T-cell (primary cell): ENCODE results near the gene GRIN3B. TPM values are rescaled to one million over a fixed set of nuclear protein-coding genes. Genes with fewer than 3 reads are reported as not detected.
A peak's percentile ranks its signal among the peaks of the same experiment; 100 is the strongest.

Source experiments
- ATAC-seq, 4 experiments: fragments of 200-7000 bp in 3 of 4; fragments of 150-1000 bp in 1 of 4; cut with Tn5 transposase; replicated peaks in 1 of 4; 1 replicate in 3 of 4; 2 replicates in 1 of 4; pipeline ENCODE4 v1.10.0; 2021; ENCODE audit warnings: moderate library complexity in 3 of 4, mild to moderate bottlenecking in 2 of 4, moderate number of reproducible peaks in 1 of 4
- CTCF ChIA-PET, 2 donors: fragments of 300-600 bp; sonication (Branson Sonifier 250); formaldehyde crosslinking; loops; one replicate each; lab custom pipeline; 2022; ENCODE audit warnings: antibody characterized with exemption in 2 of 2; lab: Charles Lee
- POLR2A ChIA-PET, 2 donors: fragments of 300-600 bp; sonication (Branson Sonifier 250); formaldehyde crosslinking; loops; one replicate each; lab custom pipeline; 2022; ENCODE audit warnings: antibody characterized with exemption in 2 of 2; lab: Charles Lee
- DNase-seq, 35 experiments: peaks; one replicate each; pipeline versions ENCODE4 v3.0.0 to v3.0.0-alpha.2; 2013 to 2023
- H3K27ac ChIP-seq: one replicate; pipeline ENCODE4 v1.5.1; 2013; ENCODE audit warnings: low read length
- H3K27me3 ChIP-seq, 2 experiments: replicated peaks in 1 of 2; 1 replicate in 1 of 2; 2 replicates in 1 of 2; pipeline versions ENCODE4 v1.6.1 to v1.7.0; 2013; ENCODE audit warnings: low read length in 1 of 2, mixed read lengths in 1 of 2; ENCODE audit not compliant: control insufficient read depth in 2 of 2, insufficient read depth in 2 of 2; ENCODE audit errors: extremely low read depth in 1 of 2
- H3K36me3 ChIP-seq, 2 donors: 1 replicate in 1 of 2; 2 replicates in 1 of 2; pipeline versions ENCODE4 v1.6.1 to v1.7.0; 2013; ENCODE audit warnings: low read length in 1 of 2; ENCODE audit not compliant: control insufficient read depth in 2 of 2, insufficient read depth in 1 of 2; ENCODE audit errors: extremely low read depth in 1 of 2
- H3K4me1 ChIP-seq, 2 experiments: 1 replicate in 1 of 2; 2 replicates in 1 of 2; pipeline versions ENCODE4 v1.6.1 to v1.7.0; 2013; ENCODE audit warnings: low read length in 2 of 2, mixed read lengths in 1 of 2; ENCODE audit not compliant: insufficient read depth in 2 of 2, control insufficient read depth in 1 of 2; ENCODE audit errors: extremely low read depth in 1 of 2
- H3K4me3 ChIP-seq, 2 donors: 1 replicate in 1 of 2; 2 replicates in 1 of 2; pipeline versions ENCODE4 v1.5.1 to v1.7.0; 2013; ENCODE audit warnings: mild to moderate bottlenecking in 2 of 2, low read length in 1 of 2, moderate library complexity in 1 of 2; ENCODE audit not compliant: control insufficient read depth in 1 of 2; ENCODE audit errors: extremely low read depth in 1 of 2
- H3K9me3 ChIP-seq: 2 replicates; pipeline ENCODE4 v1.7.0; 2013
- H3K27ac Mint-ChIP-seq, 2 donors: one replicate each; pipeline ENCODE4 v1.8.0; 2020 to 2021; ENCODE audit warnings: mild to moderate bottlenecking in 2 of 2, mixed read lengths in 2 of 2
- H3K27me3 Mint-ChIP-seq, 2 donors: one replicate each; pipeline ENCODE4 v1.8.0; 2021 to 2022; ENCODE audit warnings: mixed read lengths in 2 of 2
- H3K36me3 Mint-ChIP-seq: one replicate; pipeline ENCODE4 v1.8.0; 2021; ENCODE audit warnings: mixed read lengths
- H3K4me1 Mint-ChIP-seq, 3 donors: one replicate each; pipeline ENCODE4 v1.8.0; 2020 to 2022; ENCODE audit warnings: mixed read lengths in 3 of 3, mild to moderate bottlenecking in 1 of 3
- H3K4me3 Mint-ChIP-seq, 3 donors: one replicate each; pipeline ENCODE4 v1.8.0; 2020 to 2022; ENCODE audit warnings: mild to moderate bottlenecking in 3 of 3, mixed read lengths in 3 of 3, moderate library complexity in 3 of 3
- H3K9me3 Mint-ChIP-seq, 3 donors: one replicate each; pipeline ENCODE4 v1.8.0; 2020 to 2022; ENCODE audit warnings: mixed read lengths in 3 of 3
- WGBS: methylation state at CpG from one replicate; pipeline ENCODE4 v1.1.5; 2013; ENCODE audit warnings: missing lambda C conversion rate; ENCODE audit not compliant: insufficient coverage; 5-methylcytosine and 5-hydroxymethylcytosine counted together
- total RNA-seq, 35 experiments: library from RNA in 6 of 35; stranded (reverse) in 6 of 35; fragments of 120-200 nt in 1 of 35; gene quantifications; one replicate each; pipeline versions ENCODE4 v1.2.1 to v1.2.4 and lab custom pipeline; 2013 to 2026

The GRIN3B gene
- total RNA-seq, 5 donors from 2014 or later (not counting 1 experiment from before 2014, with no cell fraction given): 0.07 to 0.44 (median 0.09) TPM; not detected in 2

- Mint-ChIP-seq H3K4me1 (peaks cover 26 to 40% (median 26%) of the 10 kb centered on the region in 3 donors), H3K4me3 (peak within 1 kb of the TSS; percentile 95 to 97 (median 96)), H3K36me3 (peaks cover 7% of the 10 kb centered on the region), H3K27ac (peak within 1 kb of the TSS; percentile 92 to 96), H3K27me3 (peaks cover 0 to 1% of the 10 kb centered on the region in 2 donors), H3K9me3 (no peaks in the 10 kb centered on the region)
- H3K4me3 ChIP-seq: peak within 1 kb of the TSS; percentile 98 to 100
- ChIA-PET CTCF (interaction anchor here (0.6 kb wide), 2 partner anchors 14 to 31 kb away, joined by 4 to 7 read pairs; partner anchors contain the start of gene ABCA7 (in 1 of the 2)), POLR2A (interaction anchor here in 1 of 2 donors (0.5 kb wide), 1 partner anchor 14 kb away, joined by 3 read pairs; the partner anchor contains the start of gene ABCA7)
- H3K36me3 ChIP-seq: peaks cover 0 to 12% of the 10 kb centered on the region in 2 donors
- peak in 17 of 35 experiments; percentile 21 to 79 (median 52) for DNase-seq
- WGBS: 2% methylated on average over 60 of the region's 63 CpGs
- peak within 1 kb of the TSS; percentile 67 for H3K27ac ChIP-seq
- H3K4me1 ChIP-seq: peaks cover 16 to 57% of the 10 kb centered on the region in 2 experiments
- no peaks in the 10 kb centered on the region for H3K27me3 ChIP-seq
- peak; percentile 28 to 51 (median 45) for ATAC-seq
- H3K9me3 ChIP-seq: no peaks in the 10 kb centered on the region
These were observed 26.0 kb downstream of the GRIN3B start, which contains the start of gene CNN2 for GRCh38 chr19:1025960-1026782. CNN2 (plus strand) TSS chr19:1026608; CDS start chr19:1026662, 54 bp downstream.

- Mint-ChIP-seq H3K4me1 (peaks cover 18 to 33% (median 19%) of the 10 kb centered on the region in 3 donors), H3K27me3 (no peaks in the 10 kb centered on the region), H3K9me3 (no peaks in the 10 kb centered on the region), H3K36me3 (peaks cover 7% of the 10 kb centered on the region), H3K27ac (peak overlapping the region; percentile 92 to 96), H3K4me3 (peak overlapping the region; percentile 95 to 97 (median 96))
- Histone ChIP-seq H3K4me3 (peak overlapping the region; percentile 98 to 100), H3K4me1 (peaks cover 16 to 57% of the 10 kb centered on the region in 2 experiments), H3K27ac (peak overlapping the region; percentile 67), H3K9me3 (no peaks in the 10 kb centered on the region), H3K36me3 (peaks cover 0 to 20% of the 10 kb centered on the region in 2 donors), H3K27me3 (no peaks in the 10 kb centered on the region)
- ChIA-PET POLR2A (interaction anchor here (0.6 to 0.8 kb wide), 3 partner anchors 13 to 87 kb away, joined by 3 to 10 read pairs (median 3); partner anchors contain the start of gene ABCA7 (in 1 of the 2)), CTCF (interaction anchor here (0.6 kb wide), 2 partner anchors 13 to 1573 kb away, joined by 3 to 4 read pairs; partner anchors contain the start of gene ABCA7 (in 1 of the 2))
- ATAC-seq (peak in 1 of 4 experiments; percentile 8), DNase-seq (peak in 9 of 35 experiments; percentile 28 to 59 (median 37))
- 0% methylated on average over 5 of the region's 36 CpGs for WGBS
These were observed 26.8 kb downstream of the GRIN3B start for GRCh38 chr19:1026783-1027649.

GRCh38 chr19:1027650-1028061 lies 27.4 kb downstream of the GRIN3B start:
- Mint-ChIP-seq H3K27ac (peak overlapping the region; percentile 89 to 96), H3K4me3 (peak overlapping the region; percentile 95 to 97 (median 96)), H3K4me1 (peaks cover 25 to 38% (median 25%) of the 10 kb centered on the region in 3 donors), H3K9me3 (no peaks in the 10 kb centered on the region), H3K36me3 (peaks cover 13% of the 10 kb centered on the region), H3K27me3 (no peaks in the 10 kb centered on the region)
- ChIA-PET CTCF (interaction anchor here (0.6 kb wide), 2 partner anchors 214 to 1572 kb away, joined by 3 to 4 read pairs; partner anchors contain the start of gene ATP5F1D (in 1 of the 2)), POLR2A (interaction anchor here (0.6 to 0.8 kb wide), 3 partner anchors 12 to 86 kb away, joined by 3 to 10 read pairs (median 3); partner anchors contain the start of gene ABCA7 (in 1 of the 2))
- peak overlapping the region; percentile 98 to 100 for H3K4me3 ChIP-seq
- peaks cover 6 to 26% of the 10 kb centered on the region in 2 donors for H3K36me3 ChIP-seq
- peak overlapping the region; percentile 67 for H3K27ac ChIP-seq
- ATAC-seq: peak in 3 of 4 experiments; percentile 21 to 22 (median 22)
- no peaks in the 10 kb centered on the region for H3K9me3 ChIP-seq
- DNase-seq: peak in 4 of 35 experiments; percentile 24 to 48 (median 30)
- no peaks in the 10 kb centered on the region for H3K27me3 ChIP-seq
- 0% methylated on average over 7 of the region's 16 CpGs for WGBS
- peaks cover 20 to 57% of the 10 kb centered on the region in 2 experiments for H3K4me1 ChIP-seq

DNA sequence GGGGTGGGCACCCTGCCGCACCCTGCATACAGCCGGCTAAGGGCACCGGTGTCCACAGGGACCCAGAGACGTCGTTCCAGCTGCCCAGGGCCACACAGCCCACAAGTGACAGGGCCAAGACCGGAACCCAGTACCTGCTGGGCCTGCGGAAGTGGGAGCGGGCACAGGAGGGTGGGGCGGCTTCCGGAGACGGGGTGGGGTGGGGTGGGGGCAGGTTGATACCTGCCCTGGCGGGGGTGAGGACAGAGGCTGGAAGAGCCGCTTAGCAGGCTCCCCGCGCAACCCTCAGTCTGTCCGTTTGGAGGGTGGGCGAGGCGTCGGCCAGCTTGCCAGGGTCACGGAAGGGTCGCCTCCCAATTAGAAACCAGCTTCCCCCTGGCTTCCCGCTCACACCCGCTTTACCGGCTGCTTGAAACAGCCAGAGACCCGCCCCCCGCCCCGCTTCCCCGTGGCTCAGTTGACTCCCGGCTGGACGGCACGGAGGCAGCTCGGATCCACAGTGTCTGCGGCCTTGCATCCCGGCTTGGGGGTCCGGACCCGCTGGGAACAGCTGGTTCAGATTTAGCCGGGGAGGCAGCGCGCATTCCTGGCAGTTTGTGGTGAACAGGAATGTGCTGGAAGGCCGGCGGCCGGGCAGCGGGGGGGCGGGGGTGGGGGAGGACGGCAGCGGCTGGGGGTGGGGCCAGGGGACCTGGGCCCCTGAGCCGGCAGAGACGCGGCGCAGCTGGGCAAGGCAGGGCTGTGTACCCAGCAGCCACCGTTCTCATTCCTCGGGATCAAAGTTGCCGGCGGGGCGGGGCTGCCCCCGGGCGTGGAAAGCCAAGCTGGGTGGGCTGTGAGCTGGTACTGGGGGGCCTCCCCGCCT lies 28.1 kb downstream of the GRIN3B start:
- peak in 34 of 35 experiments; percentile 41 to 78 (median 62) for DNase-seq
- Mint-ChIP-seq H3K4me1 (peaks cover 31 to 42% (median 31%) of the 10 kb centered on the region in 3 donors), H3K36me3 (peaks cover 13% of the 10 kb centered on the region), H3K4me3 (peak overlapping the region; percentile 95 to 97 (median 96)), H3K27me3 (no peaks in the 10 kb centered on the region), H3K27ac (peak overlapping the region; percentile 89 to 93), H3K9me3 (no peaks in the 10 kb centered on the region)
- peak; percentile 25 to 63 (median 56) for ATAC-seq
- under 1% methylated on average over 25 of the region's 58 CpGs for WGBS
- Histone ChIP-seq H3K9me3 (no peaks in the 10 kb centered on the region), H3K27ac (peak overlapping the region; percentile 72), H3K4me1 (peaks cover 20 to 63% of the 10 kb centered on the region in 2 experiments), H3K4me3 (peak overlapping the region; percentile 98 to 100), H3K36me3 (peaks cover 6 to 32% of the 10 kb centered on the region in 2 donors), H3K27me3 (no peaks in the 10 kb centered on the region)
- CTCF ChIA-PET: interaction anchor here in 1 of 2 donors (0.6 kb wide), 1 partner anchor 213 kb away, joined by 4 read pairs; the partner anchor contains the start of gene ATP5F1D
- POLR2A ChIA-PET: interaction anchor here (0.6 to 1.2 kb wide), 6 partner anchors 8 to 85 kb away, joined by 3 to 10 read pairs (median 3); partner anchors contain the start of gene ABCA7 (in 1 of the 2)

GRCh38 chr19:1032264-1032867 lies 32.1 kb downstream of the GRIN3B start:
- ATAC-seq (no peak), DNase-seq (no peak)
- Mint-ChIP-seq H3K27ac (peak overlapping the region; percentile 36 to 89), H3K9me3 (no peaks in the 10 kb centered on the region), H3K36me3 (peaks cover 16% of the 10 kb centered on the region), H3K4me3 (peak overlapping the region in 1 of 3 donors; percentile 67), H3K27me3 (no peaks in the 10 kb centered on the region), H3K4me1 (peaks cover 46 to 57% (median 49%) of the 10 kb centered on the region in 3 donors)
- no peak overlapping the region for H3K4me3 ChIP-seq
- H3K9me3 ChIP-seq: no peaks in the 10 kb centered on the region
- no peaks in the 10 kb centered on the region for H3K27me3 ChIP-seq
- POLR2A ChIA-PET: interaction anchor here (0.5 to 0.6 kb wide), 2 partner anchors 29 to 55 kb away, joined by 3 to 9 read pairs; no protein-coding TSS in a partner anchor
- CTCF ChIA-PET: no interaction called here
- H3K4me1 ChIP-seq: peaks cover 23 to 75% of the 10 kb centered on the region in 2 experiments
- WGBS: 85% methylated on average over 14 of the region's 20 CpGs
- H3K36me3 ChIP-seq: peaks cover 11 to 53% of the 10 kb centered on the region in 2 donors
- H3K27ac ChIP-seq: peak overlapping the region; percentile 34
